ENCODE data around the gene ALOX15. TPM values are rescaled to one million over a fixed set of nuclear protein-coding genes. Genes with fewer than 3 reads are reported as not detected.
A peak's percentile ranks its signal among the peaks of the same experiment; 100 is the strongest.
"Not testable (repeated sequence)": the region's sequence is repeated elsewhere in the genome, so short reads cannot be mapped to it uniquely, and the experiment has no call there.

ALOX15 gene
- total RNA-seq, 1 donor from 2014 or later = not detected

DNA sequence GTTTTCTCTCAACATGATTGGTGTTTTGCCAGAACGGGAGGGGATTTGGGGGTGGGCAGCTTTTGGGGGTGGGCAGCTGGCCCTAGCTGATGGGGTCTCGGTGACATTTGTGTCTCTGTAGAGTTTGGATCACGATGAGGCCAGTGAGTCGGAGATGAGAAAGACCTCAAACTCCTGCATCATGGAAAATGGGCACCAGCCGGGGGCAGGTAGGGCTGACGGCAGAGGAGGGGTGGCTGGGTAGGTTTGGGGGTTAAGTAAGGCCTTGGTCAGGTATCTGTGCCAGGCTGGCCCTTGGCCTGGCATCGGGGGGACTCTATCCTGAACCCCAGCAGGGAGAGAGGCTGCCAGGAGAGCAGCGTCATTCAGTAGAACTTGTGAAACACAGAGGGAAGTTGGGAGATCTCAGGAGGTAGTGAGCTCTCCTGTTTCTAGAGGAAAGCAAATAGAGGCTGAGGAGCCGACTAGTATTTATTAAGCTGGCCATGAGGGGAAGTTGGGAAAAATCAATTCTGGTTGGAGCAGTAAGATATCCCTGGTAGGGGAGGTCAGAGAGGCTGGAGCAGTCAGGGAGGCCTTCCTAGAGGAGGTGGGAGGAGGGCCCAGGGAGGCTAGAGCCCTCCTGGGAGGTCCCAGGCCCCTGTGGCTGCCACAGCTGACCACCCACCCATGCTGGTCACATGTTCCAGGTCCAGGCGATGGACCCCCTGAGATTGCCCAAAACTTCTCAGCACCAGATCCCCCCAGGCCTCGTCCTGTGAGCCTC is 49.1 kb downstream of the ALOX15 start:
- no peaks in the 10 kb centered on the region for H3K36me3 ChIP-seq
- H3K27me3 ChIP-seq = no peaks in the 10 kb centered on the region
- intact Hi-C loops (cut with DNase I) = no loop called here
- H3K4me1 ChIP-seq = peaks cover 7% of the 10 kb centered on the region
- no peak for TF ChIP-seq POLR2A (IDR thresholded peaks at IDR 0.05)
- TF ChIP-seq CTCF (IDR thresholded peaks at IDR 0.05) = no peak
- no peak for TF ChIP-seq POLR2AphosphoS5 (IDR thresholded peaks at IDR 0.05; ENCODE audit: insufficient read depth in 1 of 2, low read depth in 1 of 2)
- H3K27ac ChIP-seq = peak overlapping the region; percentile 56
- H3K4me3 ChIP-seq = no peak overlapping the region
- H3K9me3 ChIP-seq = no peaks in the 10 kb centered on the region
- DNase-seq (ENCODE audit: extremely low spot score in 2 of 2) = no peak

- Histone ChIP-seq H3K9me3 (no peaks in the 10 kb centered on the region), H3K4me1 (peaks cover 7% of the 10 kb centered on the region)
Observed at GRCh38 chr17:4591529-4591928, 49.9 kb downstream of the ALOX15 start.

GRCh38 chr17:4590981-4591453 is 50.5 kb downstream of the ALOX15 start:
- TF ChIP-seq POLR2A (IDR thresholded peaks at IDR 0.05) (no peak), POLR2AphosphoS5 (IDR thresholded peaks at IDR 0.05; ENCODE audit: insufficient read depth in 1 of 2, low read depth in 1 of 2) (no peak), CTCF (IDR thresholded peaks at IDR 0.05) (no peak)
- Histone ChIP-seq H3K36me3 (no peaks in the 10 kb centered on the region), H3K4me1 (peaks cover 7% of the 10 kb centered on the region), H3K27ac (no peak overlapping the region), H3K9me3 (no peaks in the 10 kb centered on the region), H3K27me3 (no peaks in the 10 kb centered on the region), H3K4me3 (no peak overlapping the region)
- no peak for DNase-seq (ENCODE audit: extremely low spot score in 2 of 2)
- intact Hi-C loops (cut with DNase I) = no loop called here

More at GRCh38 chr17:4591529-4591928, 49.9 kb downstream of the ALOX15 start:
- Histone ChIP-seq H3K36me3 (no peaks in the 10 kb centered on the region), H3K4me3 (no peak overlapping the region), H3K27me3 (no peaks in the 10 kb centered on the region), H3K27ac (no peak overlapping the region)
- intact Hi-C loops (cut with DNase I) = no loop called here
- DNase-seq (ENCODE audit: extremely low spot score in 2 of 2) = no peak
- TF ChIP-seq POLR2A (IDR thresholded peaks at IDR 0.05) (no peak), POLR2AphosphoS5 (IDR thresholded peaks at IDR 0.05; ENCODE audit: insufficient read depth in 1 of 2, low read depth in 1 of 2) (no peak), CTCF (IDR thresholded peaks at IDR 0.05) (no peak)

DNA sequence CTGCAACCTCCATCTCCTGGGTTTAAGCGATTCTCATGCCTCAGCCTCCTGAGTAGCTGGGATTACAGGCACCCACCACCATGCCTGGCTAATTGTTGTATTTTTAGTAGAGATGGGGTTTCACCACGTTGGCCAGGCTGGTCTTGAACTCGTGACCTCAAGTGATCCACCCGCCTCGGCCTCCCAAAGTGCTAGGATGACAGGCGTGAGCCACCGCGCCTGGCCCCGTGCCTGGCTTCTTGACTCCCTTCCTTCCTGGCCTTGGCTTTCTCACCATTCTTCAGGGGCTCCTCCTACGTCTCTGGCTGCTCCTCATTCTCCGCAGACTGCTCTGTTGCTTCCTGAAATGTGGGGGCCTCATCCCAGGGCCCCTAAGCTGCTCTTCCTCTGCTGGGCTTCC is 51.4 kb downstream of the ALOX15 start:
- intact Hi-C loops (cut with DNase I); H3K9me3 ChIP-seq; H3K4me3 ChIP-seq; H3K27me3 ChIP-seq; DNase-seq (ENCODE audit: extremely low spot score in 2 of 2); H3K27ac ChIP-seq; H3K36me3 ChIP-seq: not testable (repeated sequence)
- H3K4me1 ChIP-seq = peaks cover 16% of the 10 kb centered on the region

GRCh38 chr17:4588898-4589625 is 52.4 kb downstream of the ALOX15 start:
- no peaks in the 10 kb centered on the region for H3K9me3 ChIP-seq
- DNase-seq (ENCODE audit: extremely low spot score in 2 of 2) = no peak
- peaks cover 21% of the 10 kb centered on the region for H3K4me1 ChIP-seq
- TF ChIP-seq CTCF (IDR thresholded peaks at IDR 0.05) = no peak
- TF ChIP-seq POLR2AphosphoS5 (IDR thresholded peaks at IDR 0.05; ENCODE audit: insufficient read depth in 1 of 2, low read depth in 1 of 2) = no peak
- no peak for TF ChIP-seq POLR2A (IDR thresholded peaks at IDR 0.05)
- intact Hi-C loops (cut with DNase I) = no loop called here
- no peak overlapping the region for H3K27ac ChIP-seq
- no peaks in the 10 kb centered on the region for H3K36me3 ChIP-seq
- H3K27me3 ChIP-seq = no peaks in the 10 kb centered on the region
- H3K4me3 ChIP-seq = no peak overlapping the region

Measured in vagina (tissue), 2 donors.